Ramos (cell line): ENCODE data around the gene MXD1.

Experiments used
- in situ Hi-C: fragments of 300-500 bp; cut with MboI; formaldehyde crosslinking; loops from one replicate; pipeline ENCODE4 v1.14.3; 2022; ENCODE audit warnings: low sequenced_read_pairs; ENCODE audit not compliant: unreplicated experiment

MXD1 gene

GRCh38 chr2:69975136-69975852 is 60.4 kb downstream of the MXD1 start:
- in situ Hi-C loops, result no loop called here

- in situ Hi-C loops, result no loop called here
Observed at GRCh38 chr2:69975853-69976462, 61.0 kb downstream of the MXD1 start.

GRCh38 chr2:69977186-69977585 is 62.3 kb downstream of the MXD1 start:
- in situ Hi-C loops, result no loop called here

- in situ Hi-C loops, result no loop called here
Observed at GRCh38 chr2:69977906-69978482, 63.1 kb downstream of the MXD1 start.

- in situ Hi-C loops, result no loop called here
Observed at GRCh38 chr2:69979902-69980807, 65.2 kb downstream of the MXD1 start.

GRCh38 chr2:69983392-69983966 is 68.6 kb downstream of the MXD1 start:
- in situ Hi-C loops, result no loop called here

- in situ Hi-C loops, result no loop called here
Observed at GRCh38 chr2:69985216-69985615, 70.3 kb downstream of the MXD1 start.

- in situ Hi-C loops, result no loop called here
Observed at GRCh38 chr2:69985688-69986087, 70.8 kb downstream of the MXD1 start.

GRCh38 chr2:69986691-69987090 is 71.8 kb downstream of the MXD1 start:
- in situ Hi-C loops, result no loop called here

GRCh38 chr2:69988086-69988635 is 73.3 kb downstream of the MXD1 start:
- in situ Hi-C loops, result no loop called here

- in situ Hi-C loops, result no loop called here
Observed at GRCh38 chr2:69989009-69989408, 74.1 kb downstream of the MXD1 start.

GRCh38 chr2:69989441-69990105 is 74.7 kb downstream of the MXD1 start:
- in situ Hi-C loops, result no loop called here
